SU-DHL-6 (cell line): ENCODE measurements around the gene PRKCE.

ENCODE experiments used
- H2AFZ ChIP-seq: fragments of 200-600 bp; sonication (generic); 2 replicates; pipeline ENCODE4 v1.6.1; 2014; ENCODE audit warnings: low read depth, mild to moderate bottlenecking, moderate library complexity, mixed read lengths, antibody characterized with exemption, low read length; ENCODE audit not compliant: severe bottlenecking
- H3F3A ChIP-seq: fragments of 200-600 bp; shearing (Covaris generic); 2 replicates; pipeline ENCODE4 v1.6.0; 2016; ENCODE audit warnings: antibody characterized with exemption, mild to moderate bottlenecking; ENCODE audit not compliant: insufficient read depth
- H3K27ac ChIP-seq: fragments of 200-600 bp; sonication (generic); 2 replicates; pipeline ENCODE4 v1.5.1; 2016; ENCODE audit warnings: low read depth, mild to moderate bottlenecking, low read length, moderate library complexity, mixed read lengths
- H3K27me3 ChIP-seq: fragments of 200-600 bp; sonication (generic), shearing (Covaris generic); 2 replicates; pipeline ENCODE4 v1.6.0; 2014; ENCODE audit warnings: mild to moderate bottlenecking, low read length
- H3K36me3 ChIP-seq: fragments of 200-600 bp; sonication (generic); 2 replicates; pipeline ENCODE4 v1.6.1; 2014; ENCODE audit warnings: mild to moderate bottlenecking, low read length, mixed read lengths
- H3K4me2 ChIP-seq: fragments of 300-600, 200-600 bp; shearing (Covaris generic), sonication (generic); 2 replicates; pipeline ENCODE4 v1.6.0; 2014; ENCODE audit warnings: low read length, low read depth, mild to moderate bottlenecking; ENCODE audit not compliant: poor library complexity, severe bottlenecking
- H3K4me3 ChIP-seq: fragments of 200-600 bp; sonication (generic); 2 replicates; pipeline ENCODE4 v1.5.1; 2014; ENCODE audit warnings: antibody characterized with exemption, low read length, mild to moderate bottlenecking, mixed read lengths; ENCODE audit not compliant: insufficient read depth, poor library complexity, severe bottlenecking
- H3K79me2 ChIP-seq: fragments of 200-600 bp; sonication (generic); 2 replicates; pipeline ENCODE4 v1.6.1; 2014; ENCODE audit warnings: mild to moderate bottlenecking, low read length, moderate library complexity; ENCODE audit not compliant: insufficient read depth
- H3K9ac ChIP-seq: fragments of 200-600 bp; sonication (generic); 2 replicates; pipeline ENCODE4 v1.7.0; 2014; ENCODE audit warnings: mild to moderate bottlenecking, low read length
- H3K9me2 ChIP-seq: fragments of 200-600 bp; sonication (generic); replicated peaks from 2 replicates; pipeline ENCODE4 v1.6.1; 2014; ENCODE audit warnings: low read length; ENCODE audit not compliant: insufficient read depth
- H3K9me3 ChIP-seq: fragments of 200-600 bp; sonication (generic); 2 replicates; pipeline ENCODE4 v1.6.1; 2014; ENCODE audit warnings: low read length, mixed read lengths; ENCODE audit not compliant: insufficient read depth
- H4K20me1 ChIP-seq: fragments of 200-600 bp; sonication (generic); 2 replicates; pipeline ENCODE4 v1.6.1; 2014; ENCODE audit warnings: low read depth, mild to moderate bottlenecking, antibody characterized with exemption, low read length, moderate library complexity, mixed read lengths
- EZH2phosphoT487 ChIP-seq: fragments of 200-600 bp; sonication (generic), shearing (Covaris generic); conservative IDR thresholded peaks from 2 replicates; pipeline ENCODE4 v1.6.1; 2018; ENCODE audit warnings: mild to moderate bottlenecking, antibody characterized with exemption, low read length, moderate library complexity, mixed read lengths
- TF ChIP-seq, protein P1 (sequence below): fragments of 200-600 bp; sonication (generic); IDR thresholded peaks from one replicate; pipeline ENCODE4 v1.5.1; 2017; ENCODE audit warnings: antibody characterized with exemption, mild to moderate bottlenecking, low read length, moderate library complexity; ENCODE audit not compliant: insufficient read depth, poor library complexity, severe bottlenecking

Gene PRKCE

DNA sequence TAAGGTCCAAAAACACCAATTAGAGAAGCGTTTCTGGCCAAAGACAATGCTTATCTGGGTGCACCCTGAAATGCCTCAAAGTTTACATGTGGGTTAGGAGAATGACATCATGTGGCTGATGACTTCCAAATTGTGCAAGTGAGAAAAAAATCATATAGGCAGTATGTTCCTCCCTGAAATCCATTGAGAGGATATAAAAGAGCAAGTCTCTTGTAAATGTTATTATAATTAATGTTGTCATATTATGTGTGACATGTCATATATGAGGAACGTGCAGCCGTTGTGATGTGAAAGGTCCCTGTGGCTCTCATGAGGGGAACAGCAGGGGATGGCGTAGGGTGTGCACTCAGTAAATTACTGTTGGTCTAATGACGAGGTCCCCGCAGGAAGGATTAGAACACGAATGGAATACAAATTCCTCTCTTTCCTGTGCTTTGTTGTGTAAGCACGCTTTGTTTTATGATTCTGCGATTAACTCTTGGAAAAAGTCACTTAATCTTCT is 290.8 kb downstream of the PRKCE start:
- Histone ChIP-seq H3K9me3 (no peaks in the 10 kb centered on the region), H3K4me3 (no peak overlapping the region), H3K4me2 (no peak overlapping the region), H3K9me2 (no peaks in the 10 kb centered on the region), H3K79me2 (no peaks in the 10 kb centered on the region), H3K9ac (no peak overlapping the region), H3F3A (no peaks in the 10 kb centered on the region), H3K36me3 (no peaks in the 10 kb centered on the region), H2AFZ (no peak overlapping the region), H3K27me3 (no peaks in the 10 kb centered on the region), H4K20me1 (no peaks in the 10 kb centered on the region), H3K27ac (no peak overlapping the region)
- TF ChIP-seq, protein P1, sequence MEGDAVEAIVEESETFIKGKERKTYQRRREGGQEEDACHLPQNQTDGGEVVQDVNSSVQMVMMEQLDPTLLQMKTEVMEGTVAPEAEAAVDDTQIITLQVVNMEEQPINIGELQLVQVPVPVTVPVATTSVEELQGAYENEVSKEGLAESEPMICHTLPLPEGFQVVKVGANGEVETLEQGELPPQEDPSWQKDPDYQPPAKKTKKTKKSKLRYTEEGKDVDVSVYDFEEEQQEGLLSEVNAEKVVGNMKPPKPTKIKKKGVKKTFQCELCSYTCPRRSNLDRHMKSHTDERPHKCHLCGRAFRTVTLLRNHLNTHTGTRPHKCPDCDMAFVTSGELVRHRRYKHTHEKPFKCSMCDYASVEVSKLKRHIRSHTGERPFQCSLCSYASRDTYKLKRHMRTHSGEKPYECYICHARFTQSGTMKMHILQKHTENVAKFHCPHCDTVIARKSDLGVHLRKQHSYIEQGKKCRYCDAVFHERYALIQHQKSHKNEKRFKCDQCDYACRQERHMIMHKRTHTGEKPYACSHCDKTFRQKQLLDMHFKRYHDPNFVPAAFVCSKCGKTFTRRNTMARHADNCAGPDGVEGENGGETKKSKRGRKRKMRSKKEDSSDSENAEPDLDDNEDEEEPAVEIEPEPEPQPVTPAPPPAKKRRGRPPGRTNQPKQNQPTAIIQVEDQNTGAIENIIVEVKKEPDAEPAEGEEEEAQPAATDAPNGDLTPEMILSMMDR: no peak
- no peak for TF ChIP-seq EZH2phosphoT487

DNA sequence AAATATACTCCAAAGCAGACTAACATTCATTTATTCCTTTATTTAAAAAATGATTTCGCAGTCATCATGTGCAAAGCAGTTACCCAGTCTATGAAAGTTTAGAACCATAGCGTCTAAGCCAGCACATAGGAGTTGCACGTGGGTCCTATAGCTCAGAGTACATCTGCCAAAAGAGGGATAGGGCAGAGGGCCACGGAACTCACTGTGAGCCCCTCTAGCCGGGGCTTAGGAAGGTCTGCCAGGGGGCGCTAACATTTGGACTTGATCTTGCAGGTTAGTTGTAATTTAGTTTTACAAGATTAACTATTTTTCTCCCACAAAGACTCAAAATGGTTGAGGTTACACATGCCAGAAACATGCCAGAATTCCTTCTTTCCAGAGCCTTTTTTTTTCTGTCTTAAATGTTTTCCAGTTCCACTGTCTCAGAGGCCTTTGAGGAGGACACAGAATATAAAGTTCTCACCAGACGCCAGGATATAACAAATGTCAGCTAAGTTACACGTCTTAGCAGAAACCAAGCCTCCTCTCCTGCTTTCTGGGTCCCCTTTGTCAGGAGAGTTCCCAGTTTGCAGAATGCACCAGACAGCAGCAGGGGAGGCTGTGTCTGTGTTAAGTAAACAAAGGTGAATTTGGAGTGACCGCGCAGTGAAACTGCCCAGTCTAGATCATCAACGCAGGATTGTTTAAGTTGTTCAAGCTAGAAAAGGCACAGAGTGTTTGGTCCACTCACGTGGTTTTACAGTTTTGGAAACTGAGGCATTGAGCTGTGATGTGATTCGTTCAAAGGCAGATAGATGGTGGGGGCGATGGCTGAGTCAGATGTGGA is 292.0 kb downstream of the PRKCE start:
- H4K20me1 ChIP-seq: no peaks in the 10 kb centered on the region
- no peaks in the 10 kb centered on the region for H3K9me3 ChIP-seq
- no peaks in the 10 kb centered on the region for H3K36me3 ChIP-seq
- no peak overlapping the region for H3K9ac ChIP-seq
- H3K9me2 ChIP-seq: no peaks in the 10 kb centered on the region
- TF ChIP-seq, protein P1: no peak
- no peak for TF ChIP-seq EZH2phosphoT487
- no peak overlapping the region for H3K4me2 ChIP-seq
- no peaks in the 10 kb centered on the region for H3F3A ChIP-seq
- no peaks in the 10 kb centered on the region for H3K27me3 ChIP-seq
- no peak overlapping the region for H2AFZ ChIP-seq
- H3K4me3 ChIP-seq: no peak overlapping the region
- no peaks in the 10 kb centered on the region for H3K79me2 ChIP-seq
- no peak overlapping the region for H3K27ac ChIP-seq

DNA sequence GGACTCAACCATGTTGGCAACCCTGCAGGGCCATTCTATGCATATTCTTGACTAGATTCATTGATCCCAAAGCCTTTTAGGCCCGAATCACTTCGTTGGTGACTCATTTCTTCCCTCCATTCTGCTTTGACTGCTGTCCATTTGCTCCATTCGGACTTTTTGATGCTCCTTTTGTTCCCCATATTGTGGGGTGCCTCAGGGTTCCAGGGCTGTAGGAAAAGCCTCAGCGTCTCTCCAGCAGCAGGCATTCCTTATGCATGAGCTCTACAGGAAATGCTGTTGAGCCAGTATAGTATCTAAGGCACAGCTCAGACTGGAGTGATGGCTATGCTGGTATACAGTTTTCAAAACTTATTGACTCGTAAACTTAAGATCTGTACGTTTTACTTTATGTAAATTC is 292.6 kb downstream of the PRKCE start:
- no peaks in the 10 kb centered on the region for H3K79me2 ChIP-seq
- no peaks in the 10 kb centered on the region for H4K20me1 ChIP-seq
- H3F3A ChIP-seq: no peaks in the 10 kb centered on the region
- H3K4me2 ChIP-seq: no peak overlapping the region
- H3K9me2 ChIP-seq: no peaks in the 10 kb centered on the region
- no peak overlapping the region for H3K27ac ChIP-seq
- no peak overlapping the region for H2AFZ ChIP-seq
- H3K9ac ChIP-seq: no peak overlapping the region
- H3K4me3 ChIP-seq: no peak overlapping the region
- H3K9me3 ChIP-seq: no peaks in the 10 kb centered on the region
- H3K36me3 ChIP-seq: no peaks in the 10 kb centered on the region
- TF ChIP-seq, protein P1: no peak
- TF ChIP-seq EZH2phosphoT487: no peak
- no peaks in the 10 kb centered on the region for H3K27me3 ChIP-seq
